ENCODE measurements around the gene TRIM10. TPM values are rescaled to one million over a fixed set of nuclear protein-coding genes. Genes with fewer than 3 reads are reported as not detected.
"Not testable (repeated sequence)": the region's sequence is repeated elsewhere in the genome, so short reads cannot be mapped to it uniquely, and the experiment has no call there.

Gene TRIM10
- polyA plus RNA-seq, 4 donors = 1.4 to 6.4 (median 5.4) TPM

DNA sequence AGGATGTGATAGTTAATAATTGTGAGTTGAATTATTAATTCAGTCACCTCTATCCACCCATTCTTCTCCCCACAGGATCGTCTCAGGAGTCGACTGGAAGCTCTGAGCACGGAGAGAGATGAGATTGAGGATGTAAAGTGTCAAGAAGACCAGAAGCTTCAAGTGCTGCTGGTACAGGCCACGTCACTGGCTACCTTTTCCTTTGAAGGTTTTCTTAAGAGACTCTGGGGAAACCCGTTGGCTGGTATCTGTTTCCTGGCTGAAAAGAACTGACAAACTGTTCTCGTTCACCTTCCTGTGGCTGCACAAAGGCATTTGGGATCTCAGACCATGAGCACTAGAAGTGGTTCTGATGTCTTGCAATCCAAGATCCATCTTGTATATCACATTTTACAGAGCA, 6.1 kb upstream of the TRIM10 start:
- FAIRE-seq (no peak), DNase-seq (no peak)
- H3K27me3 ChIP-seq (ENCODE audit: control insufficient read depth in 3 of 3, insufficient read depth in 3 of 3, low read length in 3 of 3) = peaks cover 0 to 7% (median 2%) of the 10 kb centered on the region in 3 donors
- H3K4me1 ChIP-seq (ENCODE audit: control insufficient read depth in 3 of 3, insufficient read depth in 2 of 3, low read depth in 1 of 3, low read length in 2 of 3) = peaks cover 0 to 24% (median 0%) of the 10 kb centered on the region in 3 donors
- no peak overlapping the region for H3K4me3 ChIP-seq (ENCODE audit: low read depth in 1 of 3, low read length in 3 of 3)
- H3K36me3 ChIP-seq (ENCODE audit: control insufficient read depth in 3 of 3, insufficient read depth in 2 of 3, low read depth in 1 of 3, low read length in 3 of 3) = peaks cover 0 to 32% (median 24%) of the 10 kb centered on the region in 3 donors
- no peak overlapping the region for H3K27ac ChIP-seq (ENCODE audit: low read depth in 1 of 3, low read length in 2 of 3)
- H3K9me3 ChIP-seq (ENCODE audit: control insufficient read depth in 2 of 2, insufficient read depth in 1 of 2, low read depth in 1 of 2, low read length in 1 of 2) = no peaks in the 10 kb centered on the region
- WGBS, 3 donors = 61 to 81% (median 64%) methylated on average over 6 of the region's 6 CpGs

- not testable (repeated sequence) for H3K9me3 ChIP-seq (ENCODE audit: control insufficient read depth in 2 of 2, insufficient read depth in 1 of 2, low read depth in 1 of 2, low read length in 1 of 2); DNase-seq; FAIRE-seq; H3K27me3 ChIP-seq (ENCODE audit: control insufficient read depth in 3 of 3, insufficient read depth in 3 of 3, low read length in 3 of 3)
- H3K36me3 ChIP-seq (ENCODE audit: control insufficient read depth in 3 of 3, insufficient read depth in 2 of 3, low read depth in 1 of 3, low read length in 3 of 3) = peaks cover 0 to 20% (median 16%) of the 10 kb centered on the region in 3 donors
- H3K4me1 ChIP-seq (ENCODE audit: control insufficient read depth in 3 of 3, insufficient read depth in 2 of 3, low read depth in 1 of 3, low read length in 2 of 3) = peaks cover 0 to 18% (median 0%) of the 10 kb centered on the region in 3 donors
- H3K27ac ChIP-seq (ENCODE audit: low read depth in 1 of 3, low read length in 2 of 3) = peak overlapping the region in 1 of 3 donors; percentile 96
- 95 to 100% (median 95%) methylated on average over 1 of the region's 1 CpG for WGBS, 3 donors
- peak overlapping the region in 2 of 3 donors; percentile 70 to 75 for H3K4me3 ChIP-seq (ENCODE audit: low read depth in 1 of 3, low read length in 3 of 3)
These were observed 4.2 kb upstream of the TRIM10 start for GRCh38 chr6:30165238-30165637.

DNA sequence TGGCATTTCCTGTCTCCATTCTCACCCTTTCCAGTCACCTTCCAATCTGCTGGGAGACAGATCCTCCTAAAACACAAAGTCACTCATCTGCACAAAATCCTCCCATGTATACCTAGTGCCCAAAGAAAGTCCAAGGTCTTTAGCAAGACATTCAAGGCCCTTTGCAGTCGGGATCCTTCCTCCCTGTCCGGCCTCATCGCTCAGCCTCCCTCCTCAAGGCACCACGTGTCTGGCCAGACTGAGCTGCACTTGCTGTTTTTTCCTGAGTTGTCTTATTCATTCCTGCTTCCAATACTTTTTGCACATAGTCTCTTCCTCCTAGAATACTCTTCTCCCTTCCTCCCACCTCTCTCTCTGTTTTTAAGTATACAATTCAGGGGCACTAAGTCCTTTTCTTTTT, 3.7 kb upstream of the TRIM10 start:
- whole genome bisulfite sequencing, 3 donors = 49 to 79% (median 49%) methylated on average over 4 of the region's 4 CpGs
- Histone ChIP-seq H3K27me3 (ENCODE audit: control insufficient read depth in 3 of 3, insufficient read depth in 3 of 3, low read length in 3 of 3) (no peaks in the 10 kb centered on the region), H3K4me1 (ENCODE audit: control insufficient read depth in 3 of 3, insufficient read depth in 2 of 3, low read depth in 1 of 3, low read length in 2 of 3) (peaks cover 0 to 16% (median 0%) of the 10 kb centered on the region in 3 donors), H3K4me3 (ENCODE audit: low read depth in 1 of 3, low read length in 3 of 3) (peak overlapping the region in 2 of 3 donors; percentile 70 to 75), H3K36me3 (ENCODE audit: control insufficient read depth in 3 of 3, insufficient read depth in 2 of 3, low read depth in 1 of 3, low read length in 3 of 3) (peaks cover 0 to 20% (median 16%) of the 10 kb centered on the region in 3 donors), H3K9me3 (ENCODE audit: control insufficient read depth in 2 of 2, insufficient read depth in 1 of 2, low read depth in 1 of 2, low read length in 1 of 2) (no peaks in the 10 kb centered on the region), H3K27ac (ENCODE audit: low read depth in 1 of 3, low read length in 2 of 3) (peak overlapping the region; percentile 83 to 96 (median 94))
- DNase-seq (no peak), FAIRE-seq (no peak)

GRCh38 chr6:30163918-30164654, 3.1 kb upstream of the TRIM10 start:
- FAIRE-seq = no peak
- Histone ChIP-seq H3K4me1 (ENCODE audit: control insufficient read depth in 3 of 3, insufficient read depth in 2 of 3, low read depth in 1 of 3, low read length in 2 of 3) (peaks cover 0 to 12% (median 0%) of the 10 kb centered on the region in 3 donors), H3K27ac (ENCODE audit: low read depth in 1 of 3, low read length in 2 of 3) (peak overlapping the region; percentile 83 to 96 (median 94)), H3K9me3 (ENCODE audit: control insufficient read depth in 2 of 2, insufficient read depth in 1 of 2, low read depth in 1 of 2, low read length in 1 of 2) (no peaks in the 10 kb centered on the region), H3K36me3 (ENCODE audit: control insufficient read depth in 3 of 3, insufficient read depth in 2 of 3, low read depth in 1 of 3, low read length in 3 of 3) (peaks cover 0 to 18% (median 14%) of the 10 kb centered on the region in 3 donors), H3K4me3 (ENCODE audit: low read depth in 1 of 3, low read length in 3 of 3) (peak overlapping the region in 2 of 3 donors; percentile 70 to 75), H3K27me3 (ENCODE audit: control insufficient read depth in 3 of 3, insufficient read depth in 3 of 3, low read length in 3 of 3) (no peaks in the 10 kb centered on the region)
- peak; percentile 42 to 45 for DNase-seq
- 11 to 69% (median 41%) methylated on average over 16 of the region's 16 CpGs for WGBS, 3 donors

GRCh38 chr6:30163090-30163917, 2.3 kb upstream of the TRIM10 start, which contains the start of gene TRIM15:
TRIM15 (plus strand) TSS chr6:30163546; CDS start chr6:30163685, 139 bp downstream.
- H3K27ac ChIP-seq (ENCODE audit: low read depth in 1 of 3, low read length in 2 of 3) = peak within 1 kb of the TSS; percentile 83 to 96 (median 94)

DNA sequence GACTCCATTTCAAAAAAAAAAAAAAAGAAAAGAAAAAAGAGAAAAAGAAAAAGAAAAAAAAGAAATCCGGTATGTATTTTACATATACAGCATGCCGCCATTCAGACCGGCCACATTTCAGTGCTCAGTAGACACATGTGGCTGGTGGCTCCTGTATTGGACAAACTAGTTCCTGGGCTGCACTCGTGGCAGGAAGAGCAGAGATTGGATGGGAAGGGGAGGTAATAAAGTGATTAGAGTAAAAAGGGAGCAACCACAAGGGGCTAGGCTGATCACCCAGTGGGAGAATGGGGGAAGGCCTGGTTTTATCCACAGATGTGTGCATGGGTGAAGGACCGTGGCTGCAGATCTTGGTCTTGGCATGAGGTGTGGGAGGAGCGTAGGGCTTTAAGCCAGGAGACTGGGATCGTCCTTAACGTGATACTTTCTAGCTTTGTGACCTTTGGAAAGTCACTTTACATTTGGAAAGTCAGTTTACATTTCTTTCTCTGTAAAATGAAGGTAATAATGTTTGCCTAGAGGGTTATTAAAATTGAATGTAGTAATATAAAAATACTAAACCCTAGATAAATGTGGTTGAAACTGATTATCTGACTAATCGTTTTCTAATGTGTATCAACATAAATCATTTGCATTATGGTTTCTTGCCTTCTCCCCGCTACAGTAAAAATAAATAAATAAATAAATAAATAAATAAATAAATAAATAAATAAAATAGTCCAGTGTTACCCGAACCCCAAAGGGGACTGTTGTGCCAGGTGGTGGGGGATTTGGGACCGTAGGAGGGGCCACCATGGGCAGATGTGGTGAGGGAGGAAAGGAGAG, 1.5 kb upstream of the TRIM10 start:
- H3K9me3 ChIP-seq (ENCODE audit: control insufficient read depth in 2 of 2, insufficient read depth in 1 of 2, low read depth in 1 of 2, low read length in 1 of 2) = no peaks in the 10 kb centered on the region
- H3K27ac ChIP-seq (ENCODE audit: low read depth in 1 of 3, low read length in 2 of 3) = peak overlapping the region; percentile 72 to 96 (median 74)
- peak overlapping the region in 2 of 3 donors; percentile 70 to 75 for H3K4me3 ChIP-seq (ENCODE audit: low read depth in 1 of 3, low read length in 3 of 3)
- H3K4me1 ChIP-seq (ENCODE audit: control insufficient read depth in 3 of 3, insufficient read depth in 2 of 3, low read depth in 1 of 3, low read length in 2 of 3) = peaks cover 0 to 12% (median 0%) of the 10 kb centered on the region in 3 donors
- WGBS, 3 donors = 34 to 67% (median 49%) methylated on average over 12 of the region's 12 CpGs
- no peaks in the 10 kb centered on the region for H3K27me3 ChIP-seq (ENCODE audit: control insufficient read depth in 3 of 3, insufficient read depth in 3 of 3, low read length in 3 of 3)
- peaks cover 0 to 6% (median 4%) of the 10 kb centered on the region in 3 donors for H3K36me3 ChIP-seq (ENCODE audit: control insufficient read depth in 3 of 3, insufficient read depth in 2 of 3, low read depth in 1 of 3, low read length in 3 of 3)
- DNase-seq = peak; percentile 33 to 68
- no peak for FAIRE-seq

More at GRCh38 chr6:30163090-30163917, 2.3 kb upstream of the TRIM10 start, which contains the start of gene TRIM15:
- Histone ChIP-seq H3K4me1 (ENCODE audit: control insufficient read depth in 3 of 3, insufficient read depth in 2 of 3, low read depth in 1 of 3, low read length in 2 of 3) (peaks cover 0 to 12% (median 0%) of the 10 kb centered on the region in 3 donors), H3K9me3 (ENCODE audit: control insufficient read depth in 2 of 2, insufficient read depth in 1 of 2, low read depth in 1 of 2, low read length in 1 of 2) (no peaks in the 10 kb centered on the region), H3K4me3 (ENCODE audit: low read depth in 1 of 3, low read length in 3 of 3) (peak within 1 kb of the TSS in 2 of 3 donors; percentile 70 to 75), H3K36me3 (ENCODE audit: control insufficient read depth in 3 of 3, insufficient read depth in 2 of 3, low read depth in 1 of 3, low read length in 3 of 3) (peaks cover 0 to 12% (median 11%) of the 10 kb centered on the region in 3 donors), H3K27me3 (ENCODE audit: control insufficient read depth in 3 of 3, insufficient read depth in 3 of 3, low read length in 3 of 3) (no peaks in the 10 kb centered on the region)
- DNase-seq (peak; percentile 97 to 98), FAIRE-seq (no peak)
- 16 to 59% (median 22%) methylated on average over 30 to 31 of the region's 31 CpGs for WGBS, 3 donors

DNA sequence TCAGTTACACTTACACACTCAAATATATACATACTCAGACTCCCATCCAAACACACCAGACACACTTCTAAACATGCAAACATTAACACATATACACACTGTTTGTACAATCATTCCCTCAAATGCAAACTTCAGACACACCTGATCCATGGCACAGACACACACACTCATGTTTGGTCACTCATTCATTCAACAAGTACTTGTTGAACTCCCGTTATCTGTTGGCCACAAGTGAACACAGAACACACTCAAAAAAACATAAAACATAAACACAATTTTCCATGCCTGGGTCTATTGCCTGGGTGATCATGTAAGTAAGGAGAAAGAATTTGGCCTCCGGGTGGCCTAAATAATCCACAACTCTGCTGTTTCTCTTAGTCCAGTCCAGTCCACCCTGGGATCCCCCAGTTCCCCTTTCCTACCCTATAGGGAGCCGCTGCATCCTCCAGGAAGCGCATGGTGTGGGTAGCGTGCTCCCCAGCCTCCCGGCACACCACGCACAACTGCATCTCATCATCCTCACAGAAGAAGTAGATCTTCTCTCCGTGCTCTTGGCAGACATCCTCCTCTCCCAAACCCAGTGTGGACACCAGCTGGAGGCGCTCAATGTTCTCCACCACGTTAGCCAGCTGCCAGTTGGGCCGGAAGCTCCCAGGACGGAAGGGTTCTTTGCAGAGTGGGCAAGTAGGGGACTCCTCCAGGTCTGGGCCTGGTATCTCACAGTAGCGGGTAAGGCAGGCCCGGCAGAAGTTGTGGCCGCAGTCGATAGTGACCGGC, 815 bp downstream of the TRIM10 start:
- 87 to 95% (median 89%) methylated on average over 17 of the region's 17 CpGs for WGBS, 3 donors
- no peak for FAIRE-seq

More for the DNA sequence above, 815 bp downstream of the TRIM10 start:
- Histone ChIP-seq H3K9me3 (ENCODE audit: control insufficient read depth in 2 of 2, insufficient read depth in 1 of 2, low read depth in 1 of 2, low read length in 1 of 2) (no peaks in the 10 kb centered on the region), H3K4me3 (ENCODE audit: low read depth in 1 of 3, low read length in 3 of 3) (no peak overlapping the region), H3K27ac (ENCODE audit: low read depth in 1 of 3, low read length in 2 of 3) (no peak overlapping the region), H3K36me3 (ENCODE audit: control insufficient read depth in 3 of 3, insufficient read depth in 2 of 3, low read depth in 1 of 3, low read length in 3 of 3) (no peaks in the 10 kb centered on the region), H3K4me1 (ENCODE audit: control insufficient read depth in 3 of 3, insufficient read depth in 2 of 3, low read depth in 1 of 3, low read length in 2 of 3) (peaks cover 5 to 27% (median 6%) of the 10 kb centered on the region in 3 donors), H3K27me3 (ENCODE audit: control insufficient read depth in 3 of 3, insufficient read depth in 3 of 3, low read length in 3 of 3) (no peaks in the 10 kb centered on the region)
- DNase-seq = no peak

All from small intestine (tissue), 7 donors.